HL-60 (cell line): ENCODE measurements around the gene PROC.

ENCODE experiments used
- DNase-seq, 2 experiments: peaks; one replicate each; pipeline ENCODE4 v3.0.0-alpha.2; 2010 to 2020; ENCODE audit warnings: low read depth in 1 of 2, low spot score in 1 of 2
- H3K27ac ChIP-seq: fragments of 250-450 bp; sonication (Bioruptor Pico); replicated peaks from 2 replicates; pipeline ENCODE4 v1.5.1; 2020; ENCODE audit warnings: mild to moderate bottlenecking, moderate library complexity
- H3K27me3 ChIP-seq: fragments of 250-450 bp; sonication (Bioruptor Pico); 2 replicates; pipeline ENCODE4 v1.5.1; 2021; ENCODE audit warnings: mild to moderate bottlenecking, moderate library complexity; ENCODE audit not compliant: insufficient read depth, poor library complexity, severe bottlenecking
- H3K4me3 ChIP-seq: replicated peaks from 2 replicates; pipeline ENCODE4 v1.5.1; 2011; ENCODE audit warnings: mild to moderate bottlenecking, control low read depth, low read length; ENCODE audit not compliant: insufficient read depth
- GABPA ChIP-seq: IDR thresholded peaks from 2 replicates; pipeline ENCODE4 v1.6.1; 2012; ENCODE audit warnings: low read depth
- POLR2AphosphoS5 ChIP-seq: IDR thresholded peaks from 2 replicates; pipeline ENCODE4 v1.6.1; 2012; ENCODE audit warnings: low read depth
- SPI1 ChIP-seq: IDR thresholded peaks from 2 replicates; pipeline ENCODE4 v1.6.1; 2012; ENCODE audit warnings: low read depth, mild to moderate bottlenecking, borderline replicate concordance
- TF ChIP-seq, protein P1 (sequence below): IDR thresholded peaks from 2 replicates; pipeline ENCODE4 v1.6.1; 2012; ENCODE audit warnings: low read depth; ENCODE audit not compliant: insufficient replicate concordance
- TF ChIP-seq, protein P2 (sequence below): IDR thresholded peaks from one replicate; pipeline ENCODE4 v1.5.1; 2011; ENCODE audit warnings: low read length, control low read depth, inconsistent platforms; ENCODE audit not compliant: insufficient read depth

PROC gene

DNA sequence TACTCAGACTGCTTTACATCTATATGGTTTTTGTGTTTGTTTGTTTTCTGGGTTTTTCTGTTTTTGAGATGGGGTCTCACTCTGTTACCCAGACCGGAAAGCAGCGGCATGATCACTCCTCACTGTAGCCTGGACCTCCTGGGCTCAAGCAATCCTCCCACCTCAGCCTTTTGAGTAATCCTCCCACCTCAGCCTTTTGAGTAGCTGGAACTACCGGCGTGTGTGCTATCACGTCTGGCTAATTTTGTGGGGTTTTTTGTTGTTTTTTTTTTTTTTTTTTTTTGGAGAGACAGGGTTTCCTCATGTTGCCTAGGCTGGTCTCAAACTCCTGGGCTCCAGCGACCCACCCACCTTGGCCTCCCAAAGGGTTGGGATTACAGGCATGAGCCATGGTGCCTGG lies 39.5 kb upstream of the PROC start:
- no peaks in the 10 kb centered on the region for H3K27me3 ChIP-seq
- TF ChIP-seq, protein P1, sequence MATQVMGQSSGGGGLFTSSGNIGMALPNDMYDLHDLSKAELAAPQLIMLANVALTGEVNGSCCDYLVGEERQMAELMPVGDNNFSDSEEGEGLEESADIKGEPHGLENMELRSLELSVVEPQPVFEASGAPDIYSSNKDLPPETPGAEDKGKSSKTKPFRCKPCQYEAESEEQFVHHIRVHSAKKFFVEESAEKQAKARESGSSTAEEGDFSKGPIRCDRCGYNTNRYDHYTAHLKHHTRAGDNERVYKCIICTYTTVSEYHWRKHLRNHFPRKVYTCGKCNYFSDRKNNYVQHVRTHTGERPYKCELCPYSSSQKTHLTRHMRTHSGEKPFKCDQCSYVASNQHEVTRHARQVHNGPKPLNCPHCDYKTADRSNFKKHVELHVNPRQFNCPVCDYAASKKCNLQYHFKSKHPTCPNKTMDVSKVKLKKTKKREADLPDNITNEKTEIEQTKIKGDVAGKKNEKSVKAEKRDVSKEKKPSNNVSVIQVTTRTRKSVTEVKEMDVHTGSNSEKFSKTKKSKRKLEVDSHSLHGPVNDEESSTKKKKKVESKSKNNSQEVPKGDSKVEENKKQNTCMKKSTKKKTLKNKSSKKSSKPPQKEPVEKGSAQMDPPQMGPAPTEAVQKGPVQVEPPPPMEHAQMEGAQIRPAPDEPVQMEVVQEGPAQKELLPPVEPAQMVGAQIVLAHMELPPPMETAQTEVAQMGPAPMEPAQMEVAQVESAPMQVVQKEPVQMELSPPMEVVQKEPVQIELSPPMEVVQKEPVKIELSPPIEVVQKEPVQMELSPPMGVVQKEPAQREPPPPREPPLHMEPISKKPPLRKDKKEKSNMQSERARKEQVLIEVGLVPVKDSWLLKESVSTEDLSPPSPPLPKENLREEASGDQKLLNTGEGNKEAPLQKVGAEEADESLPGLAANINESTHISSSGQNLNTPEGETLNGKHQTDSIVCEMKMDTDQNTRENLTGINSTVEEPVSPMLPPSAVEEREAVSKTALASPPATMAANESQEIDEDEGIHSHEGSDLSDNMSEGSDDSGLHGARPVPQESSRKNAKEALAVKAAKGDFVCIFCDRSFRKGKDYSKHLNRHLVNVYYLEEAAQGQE = no peak
- TF ChIP-seq SPI1 = no peak
- TF ChIP-seq GABPA = no peak
- TF ChIP-seq, protein P2, sequence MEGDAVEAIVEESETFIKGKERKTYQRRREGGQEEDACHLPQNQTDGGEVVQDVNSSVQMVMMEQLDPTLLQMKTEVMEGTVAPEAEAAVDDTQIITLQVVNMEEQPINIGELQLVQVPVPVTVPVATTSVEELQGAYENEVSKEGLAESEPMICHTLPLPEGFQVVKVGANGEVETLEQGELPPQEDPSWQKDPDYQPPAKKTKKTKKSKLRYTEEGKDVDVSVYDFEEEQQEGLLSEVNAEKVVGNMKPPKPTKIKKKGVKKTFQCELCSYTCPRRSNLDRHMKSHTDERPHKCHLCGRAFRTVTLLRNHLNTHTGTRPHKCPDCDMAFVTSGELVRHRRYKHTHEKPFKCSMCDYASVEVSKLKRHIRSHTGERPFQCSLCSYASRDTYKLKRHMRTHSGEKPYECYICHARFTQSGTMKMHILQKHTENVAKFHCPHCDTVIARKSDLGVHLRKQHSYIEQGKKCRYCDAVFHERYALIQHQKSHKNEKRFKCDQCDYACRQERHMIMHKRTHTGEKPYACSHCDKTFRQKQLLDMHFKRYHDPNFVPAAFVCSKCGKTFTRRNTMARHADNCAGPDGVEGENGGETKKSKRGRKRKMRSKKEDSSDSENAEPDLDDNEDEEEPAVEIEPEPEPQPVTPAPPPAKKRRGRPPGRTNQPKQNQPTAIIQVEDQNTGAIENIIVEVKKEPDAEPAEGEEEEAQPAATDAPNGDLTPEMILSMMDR = no peak
- TF ChIP-seq POLR2AphosphoS5 = no peak
- DNase-seq = no peak
- no peak overlapping the region for H3K4me3 ChIP-seq
- no peak overlapping the region for H3K27ac ChIP-seq

DNA sequence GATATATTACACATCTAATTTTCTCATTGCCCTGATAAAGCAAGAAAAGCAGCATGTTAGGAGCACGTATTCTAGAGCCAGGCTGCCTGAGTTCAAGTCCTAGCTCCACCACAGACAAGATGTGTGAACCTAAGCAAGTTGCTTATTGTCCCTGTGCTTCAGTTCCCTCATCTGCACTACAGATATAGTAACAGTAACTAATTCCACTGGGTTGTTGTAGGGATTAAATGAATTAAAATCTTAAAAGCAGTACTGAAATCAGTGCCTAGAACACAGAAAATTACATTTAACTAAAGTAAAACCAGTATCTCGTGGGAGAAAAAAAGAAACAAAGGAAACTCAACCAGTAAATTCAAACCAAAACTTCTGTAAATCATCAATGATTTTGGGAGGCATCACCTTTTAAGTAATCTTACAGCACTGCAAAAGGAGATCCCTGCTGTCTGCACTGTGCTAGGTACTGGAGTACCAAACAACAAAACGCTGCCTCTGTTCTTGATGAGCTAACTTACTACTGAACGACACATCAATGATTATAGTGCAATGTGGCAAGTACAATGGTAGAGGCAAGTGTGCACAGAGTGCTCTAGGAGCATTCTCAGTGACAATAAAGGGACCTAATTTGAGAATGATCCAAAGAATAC lies 38.4 kb upstream of the PROC start:
- H3K27me3 ChIP-seq = no peaks in the 10 kb centered on the region
- H3K4me3 ChIP-seq = no peak overlapping the region
- TF ChIP-seq POLR2AphosphoS5 = no peak
- no peak for TF ChIP-seq SPI1
- no peak for DNase-seq
- H3K27ac ChIP-seq = no peak overlapping the region

DNA sequence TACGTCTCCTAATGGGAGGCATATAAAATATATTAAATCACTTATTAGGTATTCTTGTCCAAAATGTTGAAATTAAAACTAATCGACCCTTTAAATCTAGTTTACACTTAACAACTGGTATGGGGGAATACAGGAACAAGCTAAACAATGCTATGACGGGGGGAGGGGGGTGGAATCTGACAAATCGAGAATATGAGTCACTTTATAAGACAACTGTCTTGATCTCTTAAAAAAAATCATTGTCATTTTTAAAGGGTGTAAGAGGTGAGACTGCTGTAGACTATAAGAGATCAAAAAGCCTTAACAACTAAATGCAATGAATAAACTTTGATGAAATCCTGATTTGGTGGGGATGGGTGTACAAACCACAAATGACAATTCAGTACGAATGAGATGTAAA lies 36.5 kb upstream of the PROC start:
- H3K4me3 ChIP-seq = no peak overlapping the region
- H3K27ac ChIP-seq = no peak overlapping the region
- TF ChIP-seq SPI1 = no peak
- no peak for TF ChIP-seq POLR2AphosphoS5
- TF ChIP-seq GABPA = no peak
- TF ChIP-seq, protein P2 = no peak
- TF ChIP-seq, protein P1 = no peak
- H3K27me3 ChIP-seq = no peaks in the 10 kb centered on the region
- no peak for DNase-seq

DNA sequence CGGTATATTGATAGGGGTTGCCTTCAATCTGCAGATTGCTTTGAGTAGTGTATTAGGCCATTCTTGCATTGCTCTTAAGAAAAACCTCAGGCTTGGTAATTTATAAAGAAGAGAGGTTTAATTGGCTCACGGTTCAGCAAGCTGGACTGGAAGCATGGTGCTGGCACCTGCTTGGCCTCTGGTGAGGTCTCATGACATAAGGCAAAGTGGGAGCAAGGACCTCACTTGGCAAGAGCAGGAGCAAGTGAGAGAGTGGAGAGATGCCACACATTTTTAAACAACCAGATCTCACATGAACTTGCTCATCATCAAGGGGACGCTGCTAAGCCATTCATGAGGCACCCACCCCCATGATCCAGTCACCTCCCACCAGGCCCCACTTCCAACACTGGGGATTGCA lies 35.4 kb upstream of the PROC start:
- H3K27ac ChIP-seq = no peak overlapping the region
- no peak for DNase-seq
- TF ChIP-seq, protein P2 = no peak
- TF ChIP-seq, protein P1 = no peak
- TF ChIP-seq GABPA (no peak), POLR2AphosphoS5 (no peak), SPI1 (no peak)
- H3K27me3 ChIP-seq = no peaks in the 10 kb centered on the region
- no peak overlapping the region for H3K4me3 ChIP-seq
